ENCODE data around the gene LYPD3.
"Not testable (repeated sequence)": the region's sequence is repeated elsewhere in the genome, so short reads cannot be mapped to it uniquely, and the experiment has no call there.

The LYPD3 gene

DNA sequence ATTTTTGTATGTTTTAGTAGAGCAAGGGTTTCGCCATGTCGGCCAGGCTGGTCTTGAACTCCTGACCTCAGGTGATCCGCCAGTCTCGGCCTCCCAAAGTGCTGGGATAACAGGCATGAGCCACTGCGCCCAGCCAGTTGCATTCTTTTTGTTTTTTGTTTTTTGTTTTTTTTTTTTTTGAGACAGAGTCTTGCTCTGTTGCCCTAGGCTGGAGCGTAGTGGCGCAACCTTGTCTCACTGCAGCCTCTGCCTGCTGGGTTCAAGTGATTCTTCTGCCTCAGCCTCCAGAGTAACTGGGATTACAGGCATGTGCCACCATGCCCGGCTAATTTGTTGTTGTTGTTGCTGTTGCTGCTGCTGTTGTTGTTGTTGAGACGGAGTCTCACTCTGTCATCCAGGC, 21.3 kb downstream of the LYPD3 start:
- H3K9me3 Mint-ChIP-seq; H3K27me3 Mint-ChIP-seq (ENCODE audit: low read depth); DNase-seq (ENCODE audit: low spot score); H3K36me3 Mint-ChIP-seq (ENCODE audit: low read depth); H3K4me3 Mint-ChIP-seq; H3K27ac Mint-ChIP-seq: not testable (repeated sequence)
- H3K4me1 Mint-ChIP-seq (ENCODE audit: low read depth) = peaks cover 27% of the 10 kb centered on the region

DNA sequence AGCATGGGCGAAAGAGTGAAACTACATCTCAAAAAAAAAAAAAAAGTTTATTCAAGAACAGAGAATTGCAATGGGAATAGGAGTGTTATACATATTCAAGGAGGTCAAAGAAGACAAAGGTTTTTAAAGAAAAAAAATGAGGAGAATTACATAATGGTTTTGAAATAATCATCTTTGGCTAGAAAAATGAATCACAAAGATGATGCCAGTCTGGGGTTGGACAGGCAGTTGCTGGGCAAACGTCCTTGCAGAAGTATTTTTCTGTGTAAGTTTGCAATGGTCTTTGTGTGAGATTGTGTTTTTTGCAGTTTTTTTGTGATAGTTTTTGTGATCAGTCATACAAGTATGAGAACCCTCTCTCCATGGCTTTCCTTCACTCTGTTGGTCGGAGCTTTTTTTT, 23.7 kb downstream of the LYPD3 start:
- Mint-ChIP-seq H3K36me3 (ENCODE audit: low read depth) (peaks cover 1% of the 10 kb centered on the region), H3K27ac (no peak overlapping the region), H3K27me3 (ENCODE audit: low read depth) (peaks cover 4% of the 10 kb centered on the region), H3K4me1 (ENCODE audit: low read depth) (peaks cover 39% of the 10 kb centered on the region), H3K9me3 (no peaks in the 10 kb centered on the region), H3K4me3 (no peak overlapping the region)
- DNase-seq (ENCODE audit: low spot score) = no peak

DNA sequence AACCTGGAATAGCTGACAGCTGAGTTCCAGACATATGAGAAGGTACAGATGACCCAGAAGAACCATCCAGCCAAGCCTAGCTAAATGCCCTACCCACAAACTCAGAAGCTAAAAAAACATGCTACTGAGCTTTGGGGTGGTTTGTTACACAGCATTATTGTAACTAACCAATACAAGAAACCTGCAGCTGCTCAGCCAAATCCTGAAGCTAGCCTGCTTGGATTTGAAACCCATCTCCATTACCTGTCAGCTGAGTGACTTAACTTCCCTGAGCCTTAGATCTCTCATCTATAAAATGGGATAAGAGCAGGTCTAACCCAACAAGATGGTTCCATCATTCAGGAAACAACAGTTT, 25.7 kb downstream of the LYPD3 start:
- no peak for DNase-seq (ENCODE audit: low spot score)
- Mint-ChIP-seq H3K9me3 (no peaks in the 10 kb centered on the region), H3K4me1 (ENCODE audit: low read depth) (peaks cover 35% of the 10 kb centered on the region), H3K4me3 (no peak overlapping the region), H3K36me3 (ENCODE audit: low read depth) (peaks cover 3% of the 10 kb centered on the region), H3K27me3 (ENCODE audit: low read depth) (peaks cover 7% of the 10 kb centered on the region), H3K27ac (peak overlapping the region; percentile 91)

- H3K36me3 Mint-ChIP-seq (ENCODE audit: low read depth) = peaks cover 3% of the 10 kb centered on the region
- H3K27ac Mint-ChIP-seq = peak overlapping the region; percentile 91
- peaks cover 33% of the 10 kb centered on the region for H3K4me1 Mint-ChIP-seq (ENCODE audit: low read depth)
- peak overlapping the region; percentile 67 for H3K4me3 Mint-ChIP-seq
- H3K9me3 Mint-ChIP-seq = no peaks in the 10 kb centered on the region
- peaks cover 7% of the 10 kb centered on the region for H3K27me3 Mint-ChIP-seq (ENCODE audit: low read depth)
- no peak for DNase-seq (ENCODE audit: low spot score)
These were observed 26.2 kb downstream of the LYPD3 start for GRCh38 chr19:43439032-43439708.

GRCh38 chr19:43438291-43439031, 26.9 kb downstream of the LYPD3 start:
- Mint-ChIP-seq H3K4me1 (ENCODE audit: low read depth) (peaks cover 31% of the 10 kb centered on the region), H3K27me3 (ENCODE audit: low read depth) (peaks cover 7% of the 10 kb centered on the region), H3K9me3 (no peaks in the 10 kb centered on the region), H3K4me3 (peak overlapping the region; percentile 67), H3K27ac (peak overlapping the region; percentile 91), H3K36me3 (ENCODE audit: low read depth) (peaks cover 3% of the 10 kb centered on the region)
- no peak for DNase-seq (ENCODE audit: low spot score)

- H3K4me3 Mint-ChIP-seq = no peak overlapping the region
These were observed 27.7 kb downstream of the LYPD3 start for GRCh38 chr19:43437712-43438111.

GRCh38 chr19:43437284-43437683, 28.1 kb downstream of the LYPD3 start:
- not testable (repeated sequence) for H3K27me3 Mint-ChIP-seq (ENCODE audit: low read depth); H3K9me3 Mint-ChIP-seq; DNase-seq (ENCODE audit: low spot score); H3K4me3 Mint-ChIP-seq; H3K36me3 Mint-ChIP-seq (ENCODE audit: low read depth)
- H3K4me1 Mint-ChIP-seq (ENCODE audit: low read depth) = peaks cover 37% of the 10 kb centered on the region
- peak overlapping the region; percentile 63 for H3K27ac Mint-ChIP-seq

More at GRCh38 chr19:43437712-43438111, 27.7 kb downstream of the LYPD3 start:
- Mint-ChIP-seq H3K9me3 (no peaks in the 10 kb centered on the region), H3K27me3 (ENCODE audit: low read depth) (peaks cover 7% of the 10 kb centered on the region), H3K27ac (peak overlapping the region; percentile 63), H3K36me3 (ENCODE audit: low read depth) (peaks cover 3% of the 10 kb centered on the region), H3K4me1 (ENCODE audit: low read depth) (peaks cover 36% of the 10 kb centered on the region)
- DNase-seq (ENCODE audit: low spot score) = no peak

DNA sequence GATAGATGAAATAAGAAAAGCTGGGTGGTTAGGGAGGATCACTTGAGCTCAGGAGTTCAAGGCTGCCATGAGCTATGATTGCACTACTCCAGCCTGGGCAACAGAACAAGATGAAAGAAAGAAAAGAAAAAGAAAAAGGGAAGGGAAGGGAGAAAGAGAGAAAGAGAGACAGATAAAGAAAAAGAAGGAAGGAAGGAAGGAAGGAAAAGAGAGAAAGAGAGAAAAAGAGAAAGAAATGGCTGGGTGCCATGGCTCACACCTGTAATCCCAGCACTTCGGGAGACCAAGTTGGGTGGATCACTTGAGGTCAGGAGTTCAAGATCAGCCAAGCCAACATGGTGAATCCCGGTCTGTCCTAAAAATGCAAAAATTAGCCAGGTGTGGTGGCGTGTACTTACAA, 29.6 kb downstream of the LYPD3 start:
- Mint-ChIP-seq H3K27me3 (ENCODE audit: low read depth) (peaks cover 3% of the 10 kb centered on the region), H3K9me3 (no peaks in the 10 kb centered on the region), H3K4me1 (ENCODE audit: low read depth) (peaks cover 38% of the 10 kb centered on the region), H3K36me3 (ENCODE audit: low read depth) (peaks cover 3% of the 10 kb centered on the region), H3K4me3 (no peak overlapping the region), H3K27ac (peak overlapping the region; percentile 16)
- DNase-seq (ENCODE audit: low spot score) = no peak

DNA sequence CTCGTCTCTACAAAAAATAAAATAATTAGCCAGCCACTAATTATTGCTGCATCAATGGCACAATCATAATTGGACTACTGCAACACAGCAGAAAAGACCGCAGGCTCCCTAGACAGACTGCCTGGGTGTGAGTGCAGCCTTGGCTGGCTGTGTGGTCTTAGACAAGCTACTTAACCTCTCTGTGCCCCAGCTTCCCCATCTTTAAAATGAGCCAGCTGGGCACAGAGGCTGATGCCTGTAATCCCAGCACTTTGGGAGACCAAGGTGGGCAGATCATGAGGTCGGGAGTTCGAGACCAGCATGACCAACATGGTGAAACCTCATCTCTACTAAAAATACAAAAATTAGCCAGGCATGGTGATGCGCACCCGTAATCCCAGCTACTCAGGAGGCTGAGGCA, 31.7 kb downstream of the LYPD3 start:
- peaks cover 3% of the 10 kb centered on the region for H3K27me3 Mint-ChIP-seq (ENCODE audit: low read depth)
- DNase-seq (ENCODE audit: low spot score) = no peak
- no peak overlapping the region for H3K27ac Mint-ChIP-seq

DNA sequence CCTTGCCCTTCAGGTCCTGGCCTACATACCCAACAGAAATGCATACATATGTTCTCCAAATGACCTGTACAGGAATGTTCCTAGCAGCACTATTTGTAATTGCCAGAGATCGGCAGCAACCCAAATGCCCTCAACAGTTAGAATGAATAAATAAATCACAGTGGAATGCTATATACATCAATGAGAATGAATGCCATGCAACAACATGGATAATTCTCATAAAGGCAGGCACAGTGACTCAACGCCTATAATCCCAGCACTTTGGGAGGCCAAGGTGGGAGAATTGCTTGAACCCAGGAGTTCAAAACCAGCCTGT, 32.1 kb downstream of the LYPD3 start:
- peaks cover 2% of the 10 kb centered on the region for H3K36me3 Mint-ChIP-seq (ENCODE audit: low read depth)
- no peak for DNase-seq (ENCODE audit: low spot score)
- no peak overlapping the region for H3K4me3 Mint-ChIP-seq
- H3K27ac Mint-ChIP-seq = no peak overlapping the region
- peaks cover 3% of the 10 kb centered on the region for H3K27me3 Mint-ChIP-seq (ENCODE audit: low read depth)
- H3K4me1 Mint-ChIP-seq (ENCODE audit: low read depth) = peaks cover 32% of the 10 kb centered on the region
- H3K9me3 Mint-ChIP-seq = no peaks in the 10 kb centered on the region

More for the DNA sequence above, 31.7 kb downstream of the LYPD3 start:
- Mint-ChIP-seq H3K36me3 (ENCODE audit: low read depth) (peaks cover 2% of the 10 kb centered on the region), H3K4me3 (no peak overlapping the region), H3K4me1 (ENCODE audit: low read depth) (peaks cover 36% of the 10 kb centered on the region), H3K9me3 (no peaks in the 10 kb centered on the region)

- DNase-seq (ENCODE audit: low spot score) = no peak
- peaks cover 2% of the 10 kb centered on the region for H3K36me3 Mint-ChIP-seq (ENCODE audit: low read depth)
- H3K9me3 Mint-ChIP-seq = no peaks in the 10 kb centered on the region
- H3K4me3 Mint-ChIP-seq = no peak overlapping the region
- H3K27me3 Mint-ChIP-seq (ENCODE audit: low read depth) = peaks cover 3% of the 10 kb centered on the region
- H3K27ac Mint-ChIP-seq = no peak overlapping the region
- peaks cover 21% of the 10 kb centered on the region for H3K4me1 Mint-ChIP-seq (ENCODE audit: low read depth)
These were observed 34.4 kb downstream of the LYPD3 start for GRCh38 chr19:43430976-43431375.

DNA sequence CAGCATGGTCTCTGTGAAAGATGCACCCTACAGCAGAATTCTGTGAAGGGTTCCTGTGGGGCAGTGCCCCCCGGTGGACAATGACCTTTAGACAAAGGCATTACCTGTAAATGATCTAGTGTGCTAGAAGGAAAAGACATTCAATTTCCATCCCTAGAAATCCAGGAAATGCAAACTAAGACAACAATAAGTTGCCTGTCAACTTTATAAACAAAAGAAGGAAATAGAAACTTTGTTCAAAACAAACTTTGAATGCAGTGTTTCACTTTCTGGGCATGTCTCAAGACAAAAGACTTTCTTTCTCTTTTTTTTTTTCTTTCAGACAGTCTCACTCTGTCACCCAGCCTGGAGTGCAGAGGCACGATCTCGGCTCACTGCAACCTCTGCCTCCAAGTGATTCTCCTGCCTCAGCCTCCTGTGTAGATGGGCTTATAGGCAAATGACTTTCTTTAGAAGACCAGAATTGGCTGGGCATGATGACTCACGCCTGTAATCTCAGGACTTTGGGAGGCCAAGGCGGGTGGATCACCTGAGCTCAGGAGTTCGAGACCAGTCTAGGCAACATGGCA, 35.2 kb downstream of the LYPD3 start:
- H3K36me3 Mint-ChIP-seq (ENCODE audit: low read depth) = no peaks in the 10 kb centered on the region
- H3K27me3 Mint-ChIP-seq (ENCODE audit: low read depth) = no peaks in the 10 kb centered on the region
- no peak for DNase-seq (ENCODE audit: low spot score)
- no peaks in the 10 kb centered on the region for H3K9me3 Mint-ChIP-seq
- peaks cover 24% of the 10 kb centered on the region for H3K4me1 Mint-ChIP-seq (ENCODE audit: low read depth)
- H3K4me3 Mint-ChIP-seq = no peak overlapping the region
- H3K27ac Mint-ChIP-seq = no peak overlapping the region

- H3K9me3 Mint-ChIP-seq = no peaks in the 10 kb centered on the region
- H3K4me1 Mint-ChIP-seq (ENCODE audit: low read depth) = peaks cover 24% of the 10 kb centered on the region
- DNase-seq (ENCODE audit: low spot score) = no peak
- no peak overlapping the region for H3K4me3 Mint-ChIP-seq
- H3K36me3 Mint-ChIP-seq (ENCODE audit: low read depth) = no peaks in the 10 kb centered on the region
- H3K27ac Mint-ChIP-seq = no peak overlapping the region
- H3K27me3 Mint-ChIP-seq (ENCODE audit: low read depth) = peaks cover 4% of the 10 kb centered on the region
These were observed 36.0 kb downstream of the LYPD3 start for GRCh38 chr19:43429395-43429794.

DNA sequence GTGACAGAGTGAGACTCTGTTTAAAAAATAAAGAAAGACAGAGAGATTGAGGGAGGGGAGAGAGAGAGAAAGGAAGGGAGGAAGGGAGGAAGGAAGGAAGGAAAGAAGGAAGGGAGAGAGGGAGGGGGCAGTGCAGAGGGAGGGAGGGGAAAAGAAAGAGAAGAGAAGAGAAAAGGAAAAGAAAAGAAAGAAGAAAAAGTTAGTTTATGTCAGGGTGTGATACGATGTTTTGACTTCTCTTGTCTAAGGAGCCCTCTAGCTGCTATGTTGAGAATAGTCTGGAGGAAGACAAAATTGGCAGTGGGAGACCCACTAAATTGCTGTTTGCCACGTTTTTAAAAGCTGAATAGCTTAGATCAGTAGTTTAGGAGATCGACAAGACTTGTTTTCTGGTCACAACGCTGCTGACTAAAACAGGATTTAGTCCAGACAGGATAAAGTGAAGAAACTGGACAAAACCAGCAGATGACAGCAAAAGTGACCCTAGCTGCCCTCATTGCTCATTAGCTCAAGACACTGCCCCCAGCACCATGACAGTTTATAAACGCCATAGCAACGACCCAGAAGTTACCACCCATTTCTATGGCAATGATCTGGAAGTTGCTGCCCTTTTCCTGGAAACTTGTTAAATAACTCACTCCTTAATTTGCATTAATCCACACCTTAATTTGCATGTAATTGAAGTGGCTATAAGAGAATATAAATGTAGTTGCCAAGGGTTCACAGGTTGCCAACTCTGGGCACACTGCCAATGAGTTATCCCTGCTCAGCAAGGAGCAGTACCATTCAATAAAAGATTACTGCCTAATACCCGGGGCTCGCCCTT, 39.6 kb downstream of the LYPD3 start:
- H3K4me1 Mint-ChIP-seq (ENCODE audit: low read depth) = peaks cover 13% of the 10 kb centered on the region
- H3K27me3 Mint-ChIP-seq (ENCODE audit: low read depth) = peaks cover 6% of the 10 kb centered on the region
- no peaks in the 10 kb centered on the region for H3K36me3 Mint-ChIP-seq (ENCODE audit: low read depth)
- H3K9me3 Mint-ChIP-seq = no peaks in the 10 kb centered on the region
- no peak overlapping the region for H3K27ac Mint-ChIP-seq
- no peak for DNase-seq (ENCODE audit: low spot score)
- no peak overlapping the region for H3K4me3 Mint-ChIP-seq
